ENCODE data around the gene PDE4B.

- TF ChIP-seq CTCF (IDR thresholded peaks at IDR 0.05) = no peak
- no peak for TF ChIP-seq POLR2A (IDR thresholded peaks at IDR 0.05)
- no peak for TF ChIP-seq POLR2AphosphoS5 (IDR thresholded peaks at IDR 0.05)
Observed at GRCh38 chr1:66140072-66140471, 347.4 kb downstream of the PDE4B start.
